Effector CD8-positive, alpha-beta T cell (primary cell): ENCODE data around the gene ZNF286A.
"Not testable (repeated sequence)": the region's sequence is repeated elsewhere in the genome, so short reads cannot be mapped to it uniquely, and the experiment has no call there.

ENCODE experiments used
- DNase-seq: peaks from one replicate; lab custom pipeline; 2025; lab: John Stamatoyannopoulos, UW

Gene ZNF286A

GRCh38 chr17:15698967-15699366 lies 585 bp upstream of the ZNF286A start:
- DNase-seq = not testable (repeated sequence)

GRCh38 chr17:15699937-15700336 lies 385 bp downstream of the ZNF286A start:
- not testable (repeated sequence) for DNase-seq

GRCh38 chr17:15704239-15704638 lies 4.7 kb downstream of the ZNF286A start:
- not testable (repeated sequence) for DNase-seq

DNA sequence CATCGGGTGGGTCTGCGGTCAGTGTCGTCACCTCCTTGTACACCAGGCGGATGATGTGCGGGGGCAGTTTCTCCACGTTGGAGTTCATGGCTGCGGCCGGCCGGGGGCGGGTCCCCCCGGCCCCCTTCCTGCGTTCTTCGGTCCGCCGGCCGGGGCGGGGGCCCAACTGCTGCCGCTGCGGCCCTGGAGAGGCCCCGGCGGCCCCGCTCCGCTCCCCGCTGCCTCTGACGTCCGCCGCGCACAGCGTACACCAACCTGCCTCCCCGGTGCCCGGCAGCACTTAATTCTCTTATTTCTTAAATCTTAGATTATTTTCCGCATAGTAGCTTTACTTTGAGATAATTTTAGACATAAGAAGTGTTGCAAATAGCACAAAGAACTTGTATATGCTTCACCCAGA lies 5.3 kb downstream of the ZNF286A start:
- not testable (repeated sequence) for DNase-seq

DNA sequence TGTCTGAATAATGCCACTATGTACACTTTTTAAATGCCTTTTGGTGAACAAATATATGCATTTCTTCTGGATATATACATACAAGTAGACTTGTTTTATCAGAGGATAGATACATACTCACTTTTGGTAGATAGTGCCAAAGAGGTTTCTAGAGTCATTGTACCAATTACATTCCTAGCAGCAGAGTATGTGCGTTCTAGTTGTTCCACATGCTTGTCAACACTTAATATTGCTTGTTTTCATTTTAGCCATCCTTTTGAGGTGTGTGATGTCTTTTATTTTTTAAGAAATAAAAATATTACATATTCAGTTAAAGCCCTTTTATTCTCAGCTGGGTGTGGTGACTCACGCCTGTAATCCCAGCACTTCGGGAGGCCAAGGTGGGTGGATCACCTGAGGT lies 9.3 kb downstream of the ZNF286A start:
- not testable (repeated sequence) for DNase-seq

DNA sequence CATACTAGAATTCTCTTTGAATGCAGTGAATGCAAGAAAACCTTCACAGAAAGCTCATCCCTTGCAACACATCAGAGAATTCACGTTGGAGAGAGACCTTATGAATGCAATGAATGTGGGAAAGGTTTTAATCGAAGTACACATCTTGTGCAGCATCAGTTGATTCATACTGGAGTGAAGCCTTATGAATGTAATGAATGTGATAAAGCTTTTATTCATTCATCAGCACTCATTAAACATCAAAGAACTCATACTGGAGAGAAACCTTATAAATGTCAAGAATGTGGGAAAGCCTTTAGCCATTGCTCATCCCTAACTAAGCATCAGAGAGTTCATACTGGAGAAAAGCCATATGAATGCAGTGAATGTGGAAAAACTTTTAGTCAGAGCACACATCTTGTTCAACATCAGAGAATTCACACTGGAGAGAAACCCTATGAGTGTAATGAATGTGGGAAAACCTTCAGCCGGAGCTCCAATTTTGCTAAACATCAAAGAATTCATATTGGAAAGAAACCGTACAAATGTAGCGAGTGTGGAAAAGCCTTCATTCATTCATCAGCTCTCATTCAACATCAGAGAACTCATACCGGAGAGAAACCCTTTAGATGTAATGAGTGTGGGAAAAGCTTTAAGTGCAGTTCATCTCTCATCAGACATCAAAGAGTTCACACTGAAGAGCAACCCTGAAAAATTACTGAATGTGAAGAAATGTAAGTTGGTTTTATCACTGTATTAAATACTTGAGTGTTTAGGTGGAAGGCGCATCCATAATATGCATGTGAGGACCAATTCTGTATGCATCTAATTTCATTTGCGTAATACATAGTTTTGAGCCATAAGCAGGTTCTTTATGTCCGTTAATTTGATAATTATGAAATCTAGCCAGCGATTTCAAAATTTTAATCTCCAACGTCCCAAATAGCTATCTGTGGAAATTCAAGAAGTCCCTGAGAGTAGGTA lies 17.3 kb downstream of the ZNF286A start:
- DNase-seq = not testable (repeated sequence)

DNA sequence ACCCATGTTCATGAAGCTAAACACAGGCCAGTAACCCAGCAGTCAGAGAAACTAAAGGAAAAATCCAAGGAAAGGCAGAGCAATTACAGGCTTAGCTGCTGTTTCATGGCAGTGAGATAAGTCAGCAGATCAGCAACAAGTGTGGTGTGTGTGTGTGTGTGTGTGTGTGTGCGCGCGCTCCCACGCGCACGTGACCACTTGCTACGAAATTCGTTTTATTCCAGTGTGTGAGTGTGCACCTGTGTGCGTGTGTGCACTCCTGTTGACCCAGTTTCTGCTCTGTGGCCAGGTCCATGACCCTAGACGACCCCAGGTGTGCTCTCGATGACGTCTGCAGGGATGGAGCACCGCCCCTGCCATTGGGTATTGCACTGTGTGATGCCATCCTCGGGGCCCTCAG lies 31.0 kb downstream of the ZNF286A start:
- DNase-seq = not testable (repeated sequence)

- DNase-seq = not testable (repeated sequence)
These were observed 32.3 kb downstream of the ZNF286A start, which contains the start of gene TBC1D26 for GRCh38 chr17:15731900-15732299. TBC1D26 (plus strand) TSS chr17:15732283; CDS start chr17:15735349, 3,066 bp downstream.

DNA sequence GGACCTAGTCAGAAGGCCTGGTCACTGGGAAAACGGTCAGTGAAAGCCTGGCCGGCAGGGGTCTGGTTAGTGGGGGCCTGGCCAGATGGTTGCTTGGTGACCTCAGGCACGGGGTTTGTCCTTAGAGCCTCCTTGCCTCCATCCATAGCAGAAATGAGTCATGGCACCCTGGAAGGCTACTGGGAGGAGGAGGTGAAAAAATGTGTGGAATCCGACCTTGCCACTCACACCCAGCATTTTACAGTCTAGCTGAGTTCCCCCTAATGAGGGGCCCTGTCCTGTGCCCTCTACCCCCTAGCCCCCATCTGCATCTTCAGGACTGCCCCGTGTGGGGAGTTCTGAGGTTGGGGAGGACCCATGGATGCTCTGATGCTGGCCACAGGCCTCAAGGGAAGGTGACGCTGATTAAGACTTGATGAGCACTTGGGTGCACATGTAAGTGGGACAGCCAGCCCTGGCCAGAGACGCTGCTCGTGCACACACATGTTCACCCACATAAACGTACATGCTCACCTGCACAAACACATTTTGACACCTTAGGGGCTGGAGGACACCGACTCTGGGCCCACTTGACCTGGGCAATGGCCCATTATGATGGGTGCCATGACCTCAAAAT lies 33.7 kb downstream of the ZNF286A start:
- not testable (repeated sequence) for DNase-seq

DNA sequence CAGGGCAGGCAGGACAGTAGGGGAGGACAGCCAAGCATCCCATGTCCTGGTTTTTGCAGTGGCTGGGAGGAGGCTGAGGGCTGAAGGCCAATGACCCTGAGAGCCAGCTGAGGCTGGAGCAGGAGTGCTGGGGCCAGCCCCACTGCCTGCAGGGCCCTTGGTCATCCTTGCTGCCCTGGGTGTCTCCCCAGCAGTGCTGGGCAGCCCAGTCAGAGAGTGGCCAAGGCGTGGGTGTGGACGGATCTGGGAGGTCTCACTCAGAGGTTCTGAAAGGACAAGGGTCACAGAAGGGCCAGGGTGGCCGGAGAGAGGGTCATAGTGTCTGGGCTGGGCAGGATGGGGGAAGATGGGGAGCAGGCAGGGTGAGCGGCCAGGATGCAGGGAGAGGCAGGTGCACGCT lies 37.0 kb downstream of the ZNF286A start:
- not testable (repeated sequence) for DNase-seq

DNA sequence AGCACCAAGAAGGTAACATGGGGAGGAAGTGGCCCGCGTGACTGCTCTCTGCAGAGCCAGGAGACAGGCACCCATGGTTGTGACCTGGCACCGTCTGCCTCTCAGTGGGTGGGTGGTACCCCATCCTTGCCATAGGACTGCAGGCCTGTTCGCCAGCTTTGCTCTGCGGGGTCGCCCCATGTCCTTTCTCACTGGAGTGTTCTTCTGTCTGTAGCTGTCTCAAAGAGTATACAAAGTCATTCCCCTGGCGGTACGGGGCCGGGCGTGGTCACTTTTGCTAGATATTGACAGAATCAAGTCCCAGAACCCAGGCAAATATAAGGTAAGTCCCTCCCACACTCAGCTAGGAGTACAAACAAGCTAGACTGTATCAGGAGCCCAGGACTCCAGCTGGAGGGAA lies 38.5 kb downstream of the ZNF286A start:
- no peak for DNase-seq

- not testable (repeated sequence) for DNase-seq
These were observed 39.7 kb downstream of the ZNF286A start for GRCh38 chr17:15739259-15739658.

DNA sequence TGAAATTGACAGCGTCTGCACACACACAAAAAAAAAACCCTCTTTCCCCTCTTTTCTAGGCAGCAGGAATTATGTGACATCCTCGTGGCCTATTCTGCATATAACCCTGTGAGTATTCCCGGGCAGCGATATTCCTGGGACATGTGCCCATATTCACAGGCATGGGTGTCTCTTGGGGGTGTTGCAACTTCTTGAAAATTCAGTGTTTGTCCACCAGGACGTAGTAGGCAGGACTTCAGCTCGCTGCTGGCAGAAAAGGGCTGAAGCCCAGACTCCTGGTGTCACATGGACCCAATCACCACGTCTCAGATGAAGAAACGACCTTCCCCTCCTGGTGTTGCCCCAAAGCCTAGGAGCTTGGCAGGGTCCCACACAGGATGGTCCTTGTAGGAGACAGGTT lies 40.5 kb downstream of the ZNF286A start:
- not testable (repeated sequence) for DNase-seq

- no peak for DNase-seq
These were observed 41.1 kb downstream of the ZNF286A start for GRCh38 chr17:15740570-15741120.

DNA sequence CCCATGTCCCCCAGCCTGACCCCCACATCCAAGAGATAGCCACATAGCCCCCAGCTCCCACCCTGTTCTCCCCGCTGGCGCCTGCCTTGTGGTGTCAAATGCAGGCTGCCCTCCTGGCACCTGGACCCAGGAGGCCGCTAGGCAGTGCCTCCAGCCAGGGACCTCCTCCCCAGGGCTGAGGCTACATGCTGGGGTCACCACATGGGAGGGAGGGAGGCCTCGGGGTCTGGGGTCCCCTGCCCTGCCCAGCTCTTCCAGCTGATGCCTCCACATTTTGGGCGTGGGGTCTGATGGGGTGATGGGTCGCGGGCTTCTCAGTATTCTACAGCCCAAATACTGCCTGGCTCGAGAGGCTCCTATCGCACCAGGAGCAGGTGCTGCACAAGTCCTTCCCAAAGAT lies 42.1 kb downstream of the ZNF286A start:
- no peak for DNase-seq

GRCh38 chr17:15742051-15742795 lies 42.7 kb downstream of the ZNF286A start:
- no peak for DNase-seq

DNA sequence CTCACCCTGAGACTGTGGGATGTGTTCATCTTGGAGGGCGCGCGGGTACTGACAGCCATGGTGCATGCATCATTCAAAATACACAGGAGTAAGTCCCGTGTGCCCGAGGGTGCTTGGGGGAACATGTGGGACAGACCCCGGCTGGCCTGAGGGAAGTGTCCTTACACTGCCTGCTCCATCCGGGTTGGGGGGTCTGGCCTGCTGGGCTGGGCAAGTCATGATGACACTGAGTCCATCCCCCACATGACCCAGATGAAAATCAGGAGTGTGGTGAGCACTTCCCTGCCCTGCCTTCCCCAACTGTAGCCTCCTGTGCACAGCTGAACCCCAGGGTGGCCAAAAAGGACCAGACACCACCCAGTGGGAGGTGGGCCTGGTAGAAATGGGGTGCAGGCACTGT lies 43.4 kb downstream of the ZNF286A start:
- no peak for DNase-seq

- DNase-seq = no peak
These were observed 44.6 kb downstream of the ZNF286A start for GRCh38 chr17:15744074-15744676.

DNA sequence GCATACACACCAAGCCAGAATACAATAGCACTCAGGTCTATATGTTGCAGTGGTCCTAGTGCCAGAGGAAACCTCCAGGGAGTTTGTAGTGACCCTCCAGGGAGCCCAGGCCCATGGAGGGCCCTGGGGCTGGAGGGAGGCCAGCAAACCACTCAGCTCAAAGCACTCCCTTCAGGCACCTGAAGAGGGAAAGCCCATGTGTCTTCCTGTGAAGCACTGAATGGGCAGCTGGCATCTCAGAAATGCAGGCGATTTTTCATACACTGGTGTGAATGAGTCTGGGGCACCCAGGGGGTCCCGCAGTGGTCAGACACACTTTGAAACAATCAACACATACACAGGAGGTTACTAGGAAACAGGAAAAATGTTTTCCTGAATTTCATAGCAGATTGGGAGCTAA lies 45.3 kb downstream of the ZNF286A start:
- no peak for DNase-seq

DNA sequence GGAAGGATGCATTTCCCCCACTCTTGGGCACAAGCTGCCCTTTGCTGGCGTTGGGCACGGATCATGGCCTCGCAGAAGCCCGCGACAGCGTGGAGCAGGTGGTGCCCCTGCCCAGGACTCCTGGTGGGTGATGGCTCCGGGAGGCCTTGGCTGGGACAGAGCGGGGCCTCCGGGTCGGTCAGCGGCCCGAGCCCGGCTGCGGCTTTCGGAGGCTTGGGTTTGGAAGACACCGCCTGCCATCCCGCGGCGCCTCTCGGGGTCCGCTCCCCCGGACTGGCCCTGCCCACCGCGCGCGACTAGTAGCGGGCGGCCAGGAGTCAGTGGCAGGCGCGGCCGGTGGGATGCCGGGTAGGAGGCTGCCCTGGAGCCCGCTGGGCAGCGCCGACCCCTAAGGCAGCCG lies 49.9 kb downstream of the ZNF286A start:
- DNase-seq = not testable (repeated sequence)

GRCh38 chr17:15768865-15769533 lies 69.4 kb downstream of the ZNF286A start:
- DNase-seq = not testable (repeated sequence)
